SK-N-SH (cell line): ENCODE data around the gene KNTC1. TPM values are rescaled to one million over a fixed set of nuclear protein-coding genes. Genes with fewer than 3 reads are reported as not detected.

ENCODE experiments used
- CTCF ChIA-PET: fragments of 300-600, 350-600 bp; formaldehyde crosslinking; extraction: SDS; loops from one replicate; lab custom pipeline; 2021; lab: Yijun Ruan, JAX
- POLR2A ChIA-PET: fragments of 350-600 bp; sonication (Branson Sonifier 250); formaldehyde crosslinking; extraction: SDS; loops from one replicate; lab custom pipeline; 2020; ENCODE audit warnings: antibody characterized with exemption, inconsistent platforms; lab: Yijun Ruan, JAX
- DNase-seq: peaks from one replicate; pipeline ENCODE4 v3.0.0; 2012
- H2AFZ ChIP-seq: fragments of 200-600 bp; sonication (generic); 2 replicates; pipeline ENCODE4 v1.8.1; 2016; ENCODE audit warnings: antibody characterized with exemption, mild to moderate bottlenecking, low read depth
- H3F3A ChIP-seq: fragments of 200-600 bp; sonication (generic); replicated peaks from 2 replicates; pipeline ENCODE3; 2016; ENCODE audit warnings: antibody characterized with exemption, mild to moderate bottlenecking; ENCODE audit not compliant: insufficient read depth
- H3K27ac ChIP-seq, 2 experiments: fragments of 200-500 bp in 1 of 2; fragments of 200-600 bp in 1 of 2; sonication (Bioruptor generic) in 1 of 2; sonication (generic), shearing (Covaris generic) in 1 of 2; 2 replicates each; pipeline versions ENCODE4 v1.5.1 to v1.6.1; 2014 to 2016; ENCODE audit warnings: low read depth in 2 of 2, inconsistent platforms in 1 of 2, low read length in 1 of 2, mild to moderate bottlenecking in 1 of 2, mixed read lengths in 1 of 2
- H3K27me3 ChIP-seq: fragments of 200-600 bp; sonication (generic), shearing (Covaris generic); 2 replicates; pipeline ENCODE4 v1.6.1; 2016; ENCODE audit warnings: mixed run types; ENCODE audit not compliant: insufficient read depth
- H3K36me3 ChIP-seq, 2 experiments: fragments of 200-500 bp in 1 of 2; fragments of 200-600 bp in 1 of 2; sonication (Bioruptor generic) in 1 of 2; sonication (generic) in 1 of 2; replicated peaks in 1 of 2; 2 replicates each; pipeline versions ENCODE3 to v1.5.1; 2014 to 2016; ENCODE audit warnings: low read length in 1 of 2, mild to moderate bottlenecking in 1 of 2; ENCODE audit not compliant: insufficient read depth in 2 of 2, control insufficient read depth in 1 of 2
- H3K4me1 ChIP-seq, 2 experiments: fragments of 200-500 bp in 1 of 2; fragments of 200-600 bp in 1 of 2; sonication (Bioruptor generic) in 1 of 2; sonication (generic), shearing (Covaris generic) in 1 of 2; 2 replicates each; pipeline versions ENCODE4 v1.5.1 to v1.6.1; 2014 to 2016; ENCODE audit warnings: low read depth in 1 of 2, low read length in 1 of 2, mixed run types in 1 of 2; ENCODE audit not compliant: insufficient read depth in 2 of 2, control insufficient read depth in 1 of 2
- H3K4me2 ChIP-seq: fragments of 200-600 bp; sonication (generic), shearing (Covaris generic); 2 replicates; pipeline ENCODE4 v1.6.1; 2017; ENCODE audit warnings: mixed run types
- H3K4me3 ChIP-seq, 2 experiments: fragments of 200-500 bp in 1 of 2; fragments of 200-600 bp in 1 of 2; sonication (Bioruptor generic) in 1 of 2; sonication (generic), shearing (Covaris generic) in 1 of 2; 2 replicates each; pipeline versions ENCODE4 v1.5.1 to v1.8.1; 2014 to 2016; ENCODE audit warnings: low read depth in 2 of 2, inconsistent platforms in 1 of 2, low read length in 1 of 2, mild to moderate bottlenecking in 1 of 2, mixed read lengths in 1 of 2, moderate library complexity in 1 of 2
- H3K79me2 ChIP-seq: fragments of 200-600 bp; sonication (generic); 2 replicates; pipeline ENCODE4 v1.8.1; 2017; ENCODE audit warnings: mild to moderate bottlenecking; ENCODE audit not compliant: insufficient read depth
- H3K9ac ChIP-seq: fragments of 200-600 bp; sonication (generic); 2 replicates; pipeline ENCODE4 v1.6.1; 2017; ENCODE audit warnings: mixed run types
- H3K9me2 ChIP-seq: fragments of 200-600 bp; sonication (generic); 2 replicates; pipeline ENCODE4 v1.6.1; 2017; ENCODE audit warnings: mixed run types
- H3K9me3 ChIP-seq: fragments of 200-600 bp; sonication (generic); 2 replicates; pipeline ENCODE4 v1.6.1; 2017; ENCODE audit warnings: mixed run types, mild to moderate bottlenecking, moderate library complexity
- H4K20me1 ChIP-seq: fragments of 200-600 bp; sonication (generic); 2 replicates; pipeline ENCODE4 v1.6.1; 2017; ENCODE audit warnings: mild to moderate bottlenecking, mixed run types; ENCODE audit not compliant: insufficient read depth
- CHD2 ChIP-seq: fragments of 150-350 bp; IDR thresholded peaks from 2 replicates; pipeline ENCODE4 v1.6.1; 2018; ENCODE audit warnings: low read length; ENCODE audit not compliant: partially characterized antibody
- EP300 ChIP-seq, 2 experiments: IDR thresholded peaks; 2 replicates each; pipeline versions ENCODE4 v1.4.0 to v1.6.1; 2012; ENCODE audit warnings: borderline replicate concordance in 1 of 2, low read depth in 1 of 2, low read length in 1 of 2
- EZH2phosphoT487 ChIP-seq: fragments of 200-600 bp; sonication (generic); IDR thresholded peaks from 2 replicates; pipeline ENCODE4 v1.6.1; 2017; ENCODE audit warnings: low read depth, mixed run types, mild to moderate bottlenecking, antibody characterized with exemption, moderate library complexity, borderline replicate concordance
- FOSL2 ChIP-seq: IDR thresholded peaks from 2 replicates; pipeline ENCODE4 v1.4.0; 2012; ENCODE audit warnings: low read depth, mild to moderate bottlenecking, moderate library complexity, borderline replicate concordance
- FOXJ3 ChIP-seq: sonication (generic); formaldehyde crosslinking; IDR thresholded peaks from 2 replicates; pipeline ENCODE4 v1.5.1; 2020; ENCODE audit warnings: mild to moderate bottlenecking, missing genetic modification reagents
- GATA2 ChIP-seq: sonication (generic); formaldehyde crosslinking; IDR thresholded peaks from 2 replicates; pipeline ENCODE4 v1.5.0; 2020; ENCODE audit warnings: mild to moderate bottlenecking, missing genetic modification reagents
- JUND ChIP-seq: IDR thresholded peaks from 2 replicates; pipeline ENCODE4 v1.4.0; 2012
- MEF2A ChIP-seq: IDR thresholded peaks from 2 replicates; pipeline ENCODE4 v1.4.0; 2012; ENCODE audit warnings: low read depth, borderline replicate concordance
- MXI1 ChIP-seq: IDR thresholded peaks from 2 replicates; pipeline ENCODE4 v1.6.1; 2012; ENCODE audit warnings: mild to moderate bottlenecking, low read depth, low read length, improper control_type of control experiment
- NRF1 ChIP-seq: IDR thresholded peaks from 2 replicates; pipeline ENCODE4 v1.6.1; 2012; ENCODE audit warnings: low read depth, mild to moderate bottlenecking, low read length
- PBX3 ChIP-seq: IDR thresholded peaks from 2 replicates; pipeline ENCODE4; 2012
- POLR2AphosphoS5 ChIP-seq: IDR thresholded peaks from 2 replicates; pipeline ENCODE4 v1.6.1; 2012; ENCODE audit warnings: low read depth, low read length
- RAD21 ChIP-seq: IDR thresholded peaks from 2 replicates; pipeline ENCODE4 v1.6.1; 2012; ENCODE audit warnings: mild to moderate bottlenecking, low read length
- TAF1 ChIP-seq: IDR thresholded peaks from 2 replicates; pipeline ENCODE4 v1.6.1; 2012; ENCODE audit warnings: low read depth, mild to moderate bottlenecking, low read length, moderate library complexity, borderline replicate concordance
- TCF12 ChIP-seq: IDR thresholded peaks from 2 replicates; pipeline ENCODE4 v1.4.0; 2012
- TEAD4 ChIP-seq: IDR thresholded peaks from 2 replicates; pipeline ENCODE4 v1.4.0; 2012; ENCODE audit warnings: mild to moderate bottlenecking, borderline replicate concordance; ENCODE audit not compliant: insufficient read depth
- USF1 ChIP-seq: IDR thresholded peaks from 2 replicates; pipeline ENCODE4 v1.4.0; 2012; ENCODE audit warnings: low read depth, borderline replicate concordance
- YY1 ChIP-seq: IDR thresholded peaks from 2 replicates; pipeline ENCODE4 v1.4.0; 2012; ENCODE audit warnings: low read depth, mild to moderate bottlenecking
- WGBS: methylation state at CpG from one replicate; pipeline ENCODE4 v1.1.6; 2017; ENCODE audit warnings: low lambda C conversion rate; 5-methylcytosine and 5-hydroxymethylcytosine counted together
- polyA plus RNA-seq, 3 experiments: library from polyadenylated mRNA; depleted of rRNA; stranded (reverse); fragments of >200 nt; gene quantifications; 2 replicates each; pipeline ENCODE4 v1.2.3, GENCODE V29; 2012
- TF ChIP-seq, protein P1 (sequence below): fragments of 200-600 bp; sonication (generic); IDR thresholded peaks from 2 replicates; pipeline ENCODE4 v1.6.1; 2017; ENCODE audit warnings: antibody characterized with exemption, mild to moderate bottlenecking, moderate library complexity

Gene KNTC1
- polyA plus RNA-seq, 1 of the 3 experiments (the other 2 are of a cell fraction): 13.2 TPM

DNA sequence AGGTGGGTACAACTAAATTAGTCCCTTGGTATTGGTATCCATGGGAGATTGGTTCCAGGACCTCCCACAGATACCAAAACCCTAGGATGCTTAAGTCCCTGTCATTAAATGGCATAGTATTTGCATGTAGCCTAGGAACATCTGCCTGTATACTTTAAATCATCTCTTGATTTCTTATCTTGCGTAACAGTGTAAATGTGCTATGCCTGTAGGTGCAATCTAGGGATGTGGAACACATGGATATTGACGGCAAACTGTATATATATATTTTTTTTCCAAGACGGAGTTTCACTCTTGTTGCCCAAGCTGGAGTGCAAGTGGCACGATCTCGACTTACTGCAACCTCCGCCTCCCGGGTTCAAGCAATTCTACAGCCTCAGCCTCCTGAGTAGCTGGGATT lies 1.5 kb downstream of the KNTC1 start:
- peaks cover 9% of the 10 kb centered on the region for H3F3A ChIP-seq
- ChIA-PET CTCF (no interaction called here), POLR2A (no interaction called here)
- H3K9me3 ChIP-seq: no peaks in the 10 kb centered on the region
- no peaks in the 10 kb centered on the region for H3K9me2 ChIP-seq
- H3K4me2 ChIP-seq: peak overlapping the region; percentile 83
- WGBS: 83% methylated on average over 7 of the region's 7 CpGs
- no peak overlapping the region for H2AFZ ChIP-seq
- H3K27me3 ChIP-seq: no peaks in the 10 kb centered on the region
- peaks cover 86% of the 10 kb centered on the region for H3K79me2 ChIP-seq
- H3K27ac ChIP-seq: no peak overlapping the region
- H3K9ac ChIP-seq: peak overlapping the region; percentile 82; the same call in 1 of the 2 replicates
- H3K4me3 ChIP-seq: peak overlapping the region in 1 of 2 experiments; percentile 77; a peak in 1 of 4 replicates
- DNase-seq: no peak
- H3K36me3 ChIP-seq: peaks cover 16 to 25% of the 10 kb centered on the region in 2 experiments
- no peak for TF ChIP-seq EP300 (IDR thresholded peaks at IDR 0.05; ENCODE audit: borderline replicate concordance in 1 of 2, low read depth in 1 of 2, low read length in 1 of 2)
- no peak for TF ChIP-seq NRF1
- no peak for TF ChIP-seq EZH2phosphoT487
- no peak for TF ChIP-seq POLR2AphosphoS5
- no peak for TF ChIP-seq PBX3
- TF ChIP-seq TAF1: no peak
- no peak for TF ChIP-seq MXI1
- no peak for TF ChIP-seq YY1
- TF ChIP-seq USF1: no peak
- TF ChIP-seq JUND: no peak
- TF ChIP-seq GATA2: no peak
- TF ChIP-seq FOSL2: no peak
- no peak for TF ChIP-seq TCF12
- TF ChIP-seq MEF2A: no peak
- H4K20me1 ChIP-seq: peaks cover 19% of the 10 kb centered on the region
- H3K4me1 ChIP-seq: peaks cover 6 to 9% of the 10 kb centered on the region in 2 experiments; a peak in 3 of 4 replicates

- peaks cover 86% of the 10 kb centered on the region for H3K79me2 ChIP-seq
- TF ChIP-seq RAD21 (no peak), GATA2 (no peak), EZH2phosphoT487 (no peak), FOSL2 (no peak), POLR2AphosphoS5 (no peak), CHD2 (no peak), TEAD4 (no peak), EP300 (IDR thresholded peaks at IDR 0.05; ENCODE audit: borderline replicate concordance in 1 of 2, low read depth in 1 of 2, low read length in 1 of 2) (no peak), FOXJ3 (CRISPR knock-in tag) (no peak)
- TF ChIP-seq, protein P1, sequence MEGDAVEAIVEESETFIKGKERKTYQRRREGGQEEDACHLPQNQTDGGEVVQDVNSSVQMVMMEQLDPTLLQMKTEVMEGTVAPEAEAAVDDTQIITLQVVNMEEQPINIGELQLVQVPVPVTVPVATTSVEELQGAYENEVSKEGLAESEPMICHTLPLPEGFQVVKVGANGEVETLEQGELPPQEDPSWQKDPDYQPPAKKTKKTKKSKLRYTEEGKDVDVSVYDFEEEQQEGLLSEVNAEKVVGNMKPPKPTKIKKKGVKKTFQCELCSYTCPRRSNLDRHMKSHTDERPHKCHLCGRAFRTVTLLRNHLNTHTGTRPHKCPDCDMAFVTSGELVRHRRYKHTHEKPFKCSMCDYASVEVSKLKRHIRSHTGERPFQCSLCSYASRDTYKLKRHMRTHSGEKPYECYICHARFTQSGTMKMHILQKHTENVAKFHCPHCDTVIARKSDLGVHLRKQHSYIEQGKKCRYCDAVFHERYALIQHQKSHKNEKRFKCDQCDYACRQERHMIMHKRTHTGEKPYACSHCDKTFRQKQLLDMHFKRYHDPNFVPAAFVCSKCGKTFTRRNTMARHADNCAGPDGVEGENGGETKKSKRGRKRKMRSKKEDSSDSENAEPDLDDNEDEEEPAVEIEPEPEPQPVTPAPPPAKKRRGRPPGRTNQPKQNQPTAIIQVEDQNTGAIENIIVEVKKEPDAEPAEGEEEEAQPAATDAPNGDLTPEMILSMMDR: no peak
- no peak for DNase-seq
- H3K36me3 ChIP-seq: peaks cover 13 to 25% of the 10 kb centered on the region in 2 experiments
- no peaks in the 10 kb centered on the region for H3K27me3 ChIP-seq
- no peaks in the 10 kb centered on the region for H3K9me3 ChIP-seq
- H3K9me2 ChIP-seq: no peaks in the 10 kb centered on the region
- WGBS: 98% methylated on average over 6 of the region's 6 CpGs
- no peak overlapping the region for H3K4me3 ChIP-seq
- POLR2A ChIA-PET: no interaction called here
- CTCF ChIA-PET: no interaction called here
- H3K27ac ChIP-seq: no peak overlapping the region
- H2AFZ ChIP-seq: no peak overlapping the region
- H4K20me1 ChIP-seq: peaks cover 15% of the 10 kb centered on the region
- no peak overlapping the region for H3K9ac ChIP-seq
- peaks cover 4 to 8% of the 10 kb centered on the region in 2 experiments; a peak in 3 of 4 replicates for H3K4me1 ChIP-seq
- no peak overlapping the region for H3K4me2 ChIP-seq
- peaks cover 9% of the 10 kb centered on the region for H3F3A ChIP-seq
Observed at GRCh38 chr12:122528992-122529391, 1.9 kb downstream of the KNTC1 start.
